H1 (cell line): ENCODE data around the gene TMEM202. TPM values are rescaled to one million over a fixed set of nuclear protein-coding genes. Genes with fewer than 3 reads are reported as not detected.
A peak's percentile ranks its signal among the peaks of the same experiment; 100 is the strongest.

ENCODE experiments used
- CTCF ChIA-PET: fragments of 300-600 bp; sonication (Branson Sonifier 250); formaldehyde crosslinking; loops from one replicate; lab custom pipeline; 2021; ENCODE audit not compliant: partially characterized antibody; lab: Charles Lee
- POLR2A ChIA-PET: fragments of 300-600 bp; sonication (Branson Sonifier 250); formaldehyde crosslinking; loops from one replicate; lab custom pipeline; 2021; ENCODE audit warnings: inconsistent platforms; ENCODE audit not compliant: partially characterized antibody; lab: Charles Lee
- DNase-seq, 2 experiments: peaks; one replicate each; pipeline versions ENCODE4 v3.0.0 to v3.0.0-alpha.2; 2010 to 2022; ENCODE audit warnings: low spot score in 2 of 2, low read depth in 1 of 2, mixed read lengths in 1 of 2
- FAIRE-seq: peaks from 2 replicates; lab custom pipeline; 2011; peaks lifted over from hg19 to GRCh38; lab: Jason Lieb, UNC
- H2AFZ ChIP-seq: 2 replicates; pipeline ENCODE4 v1.8.1; 2012; ENCODE audit warnings: low read length, inconsistent platforms
- H2AK5ac ChIP-seq: 2 replicates; pipeline ENCODE4 v1.6.1; 2013; ENCODE audit warnings: low read depth, low read length
- H2BK120ac ChIP-seq: replicated peaks from 2 replicates; pipeline ENCODE3; 2013; ENCODE audit warnings: low read depth, low read length, inconsistent platforms
- H2BK12ac ChIP-seq: 2 replicates; pipeline ENCODE4 v1.6.1; 2013; ENCODE audit warnings: low read depth, low read length
- H2BK15ac ChIP-seq: 2 replicates; pipeline ENCODE4 v1.6.1; 2013; ENCODE audit warnings: low read length
- H2BK20ac ChIP-seq: 2 replicates; pipeline ENCODE4 v1.6.1; 2013; ENCODE audit warnings: low read length
- H2BK5ac ChIP-seq: 2 replicates; pipeline ENCODE4 v1.6.1; 2013; ENCODE audit warnings: low read depth, low read length
- H3K14ac ChIP-seq: 2 replicates; pipeline ENCODE4 v1.6.1; 2013; ENCODE audit warnings: inconsistent platforms; ENCODE audit not compliant: insufficient read length
- H3K18ac ChIP-seq: 2 replicates; pipeline ENCODE4 v1.6.1; 2013; ENCODE audit warnings: low read length; ENCODE audit errors: extremely low read depth
- H3K23ac ChIP-seq: 2 replicates; pipeline ENCODE4 v1.6.1; 2013; ENCODE audit warnings: inconsistent platforms; ENCODE audit not compliant: insufficient read length
- H3K23me2 ChIP-seq: 2 replicates; pipeline ENCODE4 v1.6.1; 2013; ENCODE audit warnings: low read depth, low read length
- H3K27ac ChIP-seq: 2 replicates; pipeline ENCODE4 v1.6.1; 2011; ENCODE audit warnings: low read depth, low read length, inconsistent platforms
- H3K27me3 ChIP-seq, 4 experiments: replicated peaks in 1 of 4; 1 replicate in 1 of 4; 2 replicates in 3 of 4; pipeline versions ENCODE4 v1.6.1 to v1.8.1; 2011 to 2013; ENCODE audit warnings: low read length in 3 of 4, mild to moderate bottlenecking in 3 of 4, inconsistent platforms in 2 of 4, mixed read lengths in 2 of 4, moderate library complexity in 1 of 4; ENCODE audit not compliant: control insufficient read depth in 3 of 4, insufficient read depth in 3 of 4; ENCODE audit errors: extremely low read depth in 1 of 4
- H3K36me3 ChIP-seq, 4 experiments: 2 replicates each; pipeline versions ENCODE4 v1.6.1 to v1.8.1; 2011 to 2013; ENCODE audit warnings: mild to moderate bottlenecking in 4 of 4, low read length in 3 of 4, moderate library complexity in 2 of 4, control low read depth in 1 of 4, inconsistent platforms in 1 of 4; ENCODE audit not compliant: insufficient read depth in 4 of 4, control insufficient read depth in 2 of 4
- H3K4ac ChIP-seq: replicated peaks from 2 replicates; pipeline ENCODE3; 2013; ENCODE audit warnings: low read length, low read depth, mixed read lengths, inconsistent platforms; ENCODE audit not compliant: insufficient read length
- H3K4me1 ChIP-seq, 4 experiments: replicated peaks in 1 of 4; 1 replicate in 1 of 4; 2 replicates in 3 of 4; pipeline versions ENCODE4 v1.6.1 to v1.8.1; 2011 to 2013; ENCODE audit warnings: low read length in 3 of 4, inconsistent platforms in 2 of 4, mixed read lengths in 1 of 4; ENCODE audit not compliant: insufficient read depth in 4 of 4, control insufficient read depth in 3 of 4
- H3K4me2 ChIP-seq, 2 experiments: 2 replicates each; pipeline versions ENCODE4 v1.6.1 to v1.8.1; 2011 to 2013; ENCODE audit warnings: low read depth in 2 of 2, low read length in 2 of 2, control low read depth in 1 of 2, inconsistent platforms in 1 of 2, mild to moderate bottlenecking in 1 of 2; ENCODE audit not compliant: insufficient read depth in 1 of 2
- H3K4me3 ChIP-seq, 4 experiments: fragments of 200-600, 300-600 bp in 1 of 4; sonication (generic), shearing (Covaris generic), sonication (Bioruptor Twin) in 1 of 4; 2 replicates each; pipeline versions ENCODE4 v1.5.1 to v1.8.1; 2011 to 2016; ENCODE audit warnings: low read length in 4 of 4, low read depth in 3 of 4, control low read depth in 2 of 4, inconsistent platforms in 2 of 4, mild to moderate bottlenecking in 2 of 4, mixed read lengths in 1 of 4, moderate library complexity in 1 of 4; ENCODE audit not compliant: insufficient read depth in 2 of 4; ENCODE audit errors: extremely low read depth in 1 of 4
- H3K56ac ChIP-seq: replicated peaks from 2 replicates; pipeline ENCODE3; 2013; ENCODE audit warnings: low read depth, mild to moderate bottlenecking, mixed read lengths, low read length, inconsistent platforms; ENCODE audit not compliant: insufficient read length
- H3K79me1 ChIP-seq: 2 replicates; pipeline ENCODE4 v1.6.1; 2013; ENCODE audit warnings: low read depth, low read length, control low read depth
- H3K79me2 ChIP-seq, 2 experiments: 2 replicates each; pipeline versions ENCODE4 v1.6.1 to v1.8.1; 2012 to 2013; ENCODE audit warnings: low read length in 2 of 2, mild to moderate bottlenecking in 2 of 2, inconsistent platforms in 1 of 2; ENCODE audit not compliant: insufficient read depth in 2 of 2, control insufficient read depth in 1 of 2
- H3K9ac ChIP-seq, 4 experiments: replicated peaks in 1 of 4; 1 replicate in 1 of 4; 2 replicates in 3 of 4; pipeline versions ENCODE4 v1.6.1 to v1.8.1; 2011 to 2013; ENCODE audit warnings: low read depth in 3 of 4, low read length in 3 of 4, control low read depth in 2 of 4, mild to moderate bottlenecking in 2 of 4, moderate library complexity in 2 of 4, inconsistent platforms in 1 of 4; ENCODE audit errors: extremely low read depth in 1 of 4
- H3K9me3 ChIP-seq, 2 experiments: 2 replicates each; pipeline versions ENCODE4 v1.6.1 to v1.8.1; 2012 to 2013; ENCODE audit warnings: mild to moderate bottlenecking in 2 of 2, moderate library complexity in 2 of 2, control low read depth in 1 of 2, inconsistent platforms in 1 of 2, low read depth in 1 of 2, low read length in 1 of 2, mixed read lengths in 1 of 2; ENCODE audit not compliant: insufficient read depth in 2 of 2
- H4K20me1 ChIP-seq, 2 experiments: replicated peaks in 1 of 2; 2 replicates each; pipeline versions ENCODE3 to v1.8.1; 2011 to 2013; ENCODE audit warnings: inconsistent platforms in 2 of 2, low read length in 2 of 2, mild to moderate bottlenecking in 1 of 2; ENCODE audit not compliant: insufficient read depth in 2 of 2, control insufficient read depth in 1 of 2
- H4K5ac ChIP-seq: 2 replicates; pipeline ENCODE4 v1.6.1; 2013; ENCODE audit warnings: low read length, low read depth, mixed read lengths, inconsistent platforms; ENCODE audit not compliant: insufficient read length
- H4K8ac ChIP-seq: 2 replicates; pipeline ENCODE4 v1.8.0; 2013; ENCODE audit warnings: mild to moderate bottlenecking, moderate library complexity, low read length, inconsistent platforms; ENCODE audit not compliant: insufficient read depth; ENCODE audit errors: extremely low read depth
- H4K91ac ChIP-seq: replicated peaks from 2 replicates; pipeline ENCODE3; 2013; ENCODE audit warnings: low read length, mixed read lengths, inconsistent platforms; ENCODE audit not compliant: insufficient read length
- SRF ChIP-seq: IDR thresholded peaks from 2 replicates; pipeline ENCODE4 v1.6.1; 2011; ENCODE audit warnings: mild to moderate bottlenecking, low read depth, low read length, moderate library complexity
- TBP ChIP-seq: IDR thresholded peaks from 2 replicates; pipeline ENCODE4 v1.6.1; 2011; ENCODE audit warnings: low read depth, low read length, improper control_type of control experiment
- WGBS, 2 experiments: shearing (Covaris generic) in 1 of 2; methylation state at CpG; one replicate each; pipeline versions ENCODE4 v1.1.6 to v1.1.7; 2013 to 2015; ENCODE audit warnings: low lambda C conversion rate in 2 of 2, mixed read lengths in 2 of 2, inconsistent platforms in 1 of 2, low coverage in 1 of 2, missing lambda C conversion rate in 1 of 2; ENCODE audit not compliant: insufficient replicate concordance in 2 of 2, insufficient coverage in 1 of 2, insufficient read length in 1 of 2; ENCODE audit errors: extremely low coverage in 1 of 2, missing lambda C conversion rate in 1 of 2; 5-methylcytosine and 5-hydroxymethylcytosine counted together
- polyA plus RNA-seq, 7 experiments: library from polyadenylated mRNA; depleted of rRNA in 3 of 7; stranded (reverse) in 5 of 7; unstranded in 2 of 7; fragments of >200 nt in 5 of 7; fragments of 200-250 nt in 2 of 7; gene quantifications; 1 replicate in 5 of 7; 2 replicates in 1 of 7; 4 replicates in 1 of 7; pipeline versions ENCODE4 v1.2.1 to v1.2.3, GENCODE V29; 2011 to 2013; ENCODE audit warnings: missing spikeins in 2 of 7, mixed read lengths in 2 of 7
- total RNA-seq: library from RNA; stranded (reverse); fragmentation: NEBNext Ultra II Directional; extraction: Animal tissue kit (Norgen Biotek cat#: 25700); gene quantifications from 2 replicates; pipeline ENCODE4 v1.2.1, GENCODE V29; 2021

Gene TMEM202
- total and polyA plus RNA-seq, 2 of the 8 experiments (the other 6 are each of a cell fraction or from before 2014, with no cell fraction given): not detected

- ChIA-PET POLR2A (no interaction called here), CTCF (interaction anchor here (0.7 to 1.3 kb wide), 3 partner anchors 10 to 69 kb away, joined by 3 to 6 read pairs (median 4); no protein-coding TSS in a partner anchor)
- Histone ChIP-seq H4K20me1 (no peaks in the 10 kb centered on the region), H3K79me2 (no peaks in the 10 kb centered on the region), H3K36me3 (no peaks in the 10 kb centered on the region), H2AFZ (peak overlapping the region; percentile 92; the same call in 1 of the 2 replicates), H4K5ac (no peak overlapping the region), H3K79me1 (no peaks in the 10 kb centered on the region), H2BK5ac (no peak overlapping the region), H2AK5ac (no peak overlapping the region), H3K27ac (no peak overlapping the region), H4K8ac (no peak overlapping the region), H3K18ac (no peak overlapping the region), H2BK12ac (no peak overlapping the region), H3K4me1 (no peaks in the 10 kb centered on the region), H3K56ac (no peak overlapping the region), H3K9ac (no peak overlapping the region), H3K4me2 (no peak overlapping the region), H4K91ac (no peak overlapping the region), H2BK120ac (no peak overlapping the region), H3K9me3 (no peaks in the 10 kb centered on the region), H2BK15ac (no peak overlapping the region), H3K14ac (no peak overlapping the region), H3K4me3 (no peak overlapping the region), H3K23ac (no peak overlapping the region), H2BK20ac (no peak overlapping the region), H3K4ac (no peak overlapping the region), H3K23me2 (no peaks in the 10 kb centered on the region), H3K27me3 (no peaks in the 10 kb centered on the region)
- FAIRE-seq (no peak), DNase-seq (no peak)
- WGBS, 2 experiments: 86% methylated on average over 9 of the region's 9 CpGs; no CpG with 5 or more reads in 1 of the 2 experiments
- TF ChIP-seq TBP: no peak
- no peak for TF ChIP-seq SRF
These were observed 53.1 kb downstream of the TMEM202 start for GRCh38 chr15:72451224-72451623.
